Activated T-helper 9 cell treated with anti-CD3 and anti-CD28 coated beads, Interleukin-2, amount 50 U/mL, for 16 hours (primary cell): Measurements from ENCODE around the gene DNAJC1.

Source experiments
- DNase-seq: peaks from one replicate; pipeline ENCODE4 v3.0.0-alpha.2; 2020; ENCODE audit warnings: low read depth

Gene DNAJC1

GRCh38 chr10:21959998-21960397 lies 43.5 kb downstream of the DNAJC1 start:
- DNase-seq: no peak

- no peak for DNase-seq
Measured at GRCh38 chr10:21954690-21955089, 48.8 kb downstream of the DNAJC1 start.

- DNase-seq: no peak
Measured at GRCh38 chr10:21954132-21954531, 49.4 kb downstream of the DNAJC1 start.

- no peak for DNase-seq
Measured at GRCh38 chr10:21953585-21954057, 49.9 kb downstream of the DNAJC1 start.

GRCh38 chr10:21950566-21950965 lies 53.0 kb downstream of the DNAJC1 start:
- DNase-seq: no peak

- DNase-seq: no peak
Measured at GRCh38 chr10:21946946-21947345, 56.6 kb downstream of the DNAJC1 start.

- no peak for DNase-seq
Measured at GRCh38 chr10:21944727-21945386, 58.7 kb downstream of the DNAJC1 start.

- no peak for DNase-seq
Measured at GRCh38 chr10:21943633-21944265, 59.8 kb downstream of the DNAJC1 start.

GRCh38 chr10:21935439-21936023 lies 68.0 kb downstream of the DNAJC1 start:
- no peak for DNase-seq

- DNase-seq: no peak
Measured at GRCh38 chr10:21934307-21934706, 69.2 kb downstream of the DNAJC1 start.

- DNase-seq: no peak
Measured at GRCh38 chr10:21929070-21929469, 74.5 kb downstream of the DNAJC1 start.

- no peak for DNase-seq
Measured at GRCh38 chr10:21927631-21928353, 75.7 kb downstream of the DNAJC1 start.

- DNase-seq: no peak
Measured at GRCh38 chr10:21926949-21927348, 76.6 kb downstream of the DNAJC1 start.

GRCh38 chr10:21926358-21926925 lies 77.1 kb downstream of the DNAJC1 start:
- no peak for DNase-seq

GRCh38 chr10:21925851-21926250 lies 77.7 kb downstream of the DNAJC1 start:
- DNase-seq: no peak

GRCh38 chr10:21924511-21924910 lies 79.0 kb downstream of the DNAJC1 start:
- no peak for DNase-seq

GRCh38 chr10:21920633-21921032 lies 82.9 kb downstream of the DNAJC1 start:
- DNase-seq: no peak

GRCh38 chr10:21919906-21920305 lies 83.6 kb downstream of the DNAJC1 start:
- no peak for DNase-seq

- no peak for DNase-seq
Measured at GRCh38 chr10:21919117-21919516, 84.4 kb downstream of the DNAJC1 start.

- no peak for DNase-seq
Measured at GRCh38 chr10:21912625-21913024, 90.9 kb downstream of the DNAJC1 start.

GRCh38 chr10:21910798-21911197 lies 92.7 kb downstream of the DNAJC1 start:
- DNase-seq: no peak

- no peak for DNase-seq
Measured at GRCh38 chr10:21907436-21907835, 96.1 kb downstream of the DNAJC1 start.
